GM12872 (cell line): ENCODE measurements around the gene CPEB3.

Source experiments
- CTCF ChIP-seq: IDR thresholded peaks from 3 replicates; pipeline ENCODE4 v1.5.1; 2011; ENCODE audit warnings: low read depth, mild to moderate bottlenecking, low read length, moderate library complexity; ENCODE audit not compliant: insufficient read depth

CPEB3 gene

GRCh38 chr10:92180399-92180798 is 110.5 kb downstream of the CPEB3 start:
- no peak for TF ChIP-seq CTCF

- TF ChIP-seq CTCF: no peak
Measured at GRCh38 chr10:92177546-92177945, 113.3 kb downstream of the CPEB3 start.

- no peak for TF ChIP-seq CTCF
Measured at GRCh38 chr10:92175164-92175563, 115.7 kb downstream of the CPEB3 start.

- TF ChIP-seq CTCF: no peak
Measured at GRCh38 chr10:92173996-92174395, 116.9 kb downstream of the CPEB3 start.

GRCh38 chr10:92164036-92164696 is 126.7 kb downstream of the CPEB3 start:
- no peak for TF ChIP-seq CTCF

GRCh38 chr10:92162541-92162940 is 128.3 kb downstream of the CPEB3 start:
- no peak for TF ChIP-seq CTCF

- TF ChIP-seq CTCF: no peak
Measured at GRCh38 chr10:92156874-92157773, 133.8 kb downstream of the CPEB3 start.
